D721Med (cell line): ENCODE measurements around the gene DNAJC3.
"Not testable (repeated sequence)": the region's sequence is repeated elsewhere in the genome, so short reads cannot be mapped to it uniquely, and the experiment has no call there.

Experiments used
- DNase-seq: peaks from one replicate; pipeline ENCODE4 v3.0.0; 2011; ENCODE audit warnings: low spot score; ENCODE audit not compliant: insufficient read length
- FAIRE-seq: peaks from 2 replicates; lab custom pipeline; 2011; peaks lifted over from hg19 to GRCh38; lab: Jason Lieb, UNC
- CTCF ChIP-seq: IDR thresholded peaks from 2 replicates; pipeline ENCODE4 v1.5.1; 2012; ENCODE audit warnings: mild to moderate bottlenecking, control low read depth; ENCODE audit not compliant: insufficient read depth; ENCODE audit errors: missing control alignments

The DNAJC3 gene

GRCh38 chr13:95783747-95784146 lies 106.8 kb downstream of the DNAJC3 start:
- FAIRE-seq (no peak), DNase-seq (no peak)
- TF ChIP-seq CTCF: no peak

GRCh38 chr13:95784161-95784899 lies 107.4 kb downstream of the DNAJC3 start:
- FAIRE-seq: no peak
- TF ChIP-seq CTCF: no peak
- no peak for DNase-seq

- no peak for FAIRE-seq
- DNase-seq: no peak
- no peak for TF ChIP-seq CTCF
Observed at GRCh38 chr13:95784900-95785290, 108.0 kb downstream of the DNAJC3 start.

- no peak for FAIRE-seq
- no peak for TF ChIP-seq CTCF
- DNase-seq: no peak
Observed at GRCh38 chr13:95787356-95788099, 110.6 kb downstream of the DNAJC3 start.

- no peak for TF ChIP-seq CTCF
- DNase-seq (no peak), FAIRE-seq (no peak)
Observed at GRCh38 chr13:95788100-95788463, 111.1 kb downstream of the DNAJC3 start.

GRCh38 chr13:95789315-95789714 lies 112.4 kb downstream of the DNAJC3 start:
- not testable (repeated sequence) for FAIRE-seq

GRCh38 chr13:95791084-95791722 lies 114.3 kb downstream of the DNAJC3 start:
- no peak for FAIRE-seq

More at GRCh38 chr13:95789315-95789714, 112.4 kb downstream of the DNAJC3 start:
- DNase-seq: not testable (repeated sequence)

More at GRCh38 chr13:95791084-95791722, 114.3 kb downstream of the DNAJC3 start:
- TF ChIP-seq CTCF: no peak
- DNase-seq: no peak
